GM19099 (cell line): ENCODE measurements around the gene NIP7.

Experiments
- POLR2A ChIP-seq: IDR thresholded peaks from 3 replicates; pipeline ENCODE4 v1.6.1; 2011; ENCODE audit warnings: low read depth; ENCODE audit not compliant: insufficient read length; ENCODE audit errors: extremely low read depth

Gene NIP7

DNA sequence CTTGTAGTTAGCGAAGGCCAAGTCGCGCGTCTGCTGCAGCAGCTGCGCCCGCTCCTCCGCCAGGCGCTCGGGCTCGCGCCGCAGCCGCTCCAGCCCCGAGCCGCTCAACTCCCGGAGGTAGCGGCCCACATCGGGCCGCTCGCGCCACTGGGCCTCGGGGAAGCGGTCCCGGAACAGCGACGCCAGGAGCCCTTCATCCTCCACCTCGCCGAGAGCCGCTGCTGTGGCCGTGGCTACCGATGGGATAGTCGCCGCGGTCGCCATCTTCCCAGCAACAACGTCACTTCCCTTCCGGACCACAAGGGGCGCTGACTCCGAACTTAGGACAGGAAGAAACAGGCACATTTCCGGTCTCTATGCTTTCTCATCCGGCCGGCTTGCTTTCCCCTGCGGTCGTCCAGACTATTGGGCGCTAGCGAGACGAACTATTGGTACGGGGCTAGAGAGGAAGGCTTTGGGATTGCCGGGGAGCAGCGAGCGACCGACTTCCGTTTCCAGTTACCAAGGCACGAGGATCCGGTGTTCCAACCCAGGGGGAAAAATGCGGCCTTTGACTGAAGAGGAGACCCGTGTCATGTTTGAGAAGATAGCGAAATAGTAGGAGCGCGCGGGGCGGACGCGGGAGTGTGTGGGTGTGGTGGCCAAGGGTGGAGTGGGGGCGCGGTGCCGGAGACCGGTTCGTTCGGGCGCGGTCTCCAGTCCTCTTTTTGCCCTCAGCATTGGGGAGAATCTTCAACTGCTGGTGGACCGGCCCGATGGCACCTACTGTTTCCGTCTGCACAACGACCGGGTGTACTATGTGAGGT lies at the start of gene NIP7, which contains the start of gene COG8:
Gene NIP7, plus strand, starts transcription at position 484 of the 806 bp plus-strand sequence. Its CDS starts 58 bp downstream, at position 542.
Gene COG8, minus strand, starts transcription at position 276 of the 806 bp plus-strand sequence. Its CDS starts 12 bp downstream, at position 264.
- peak; percentile 92 for TF ChIP-seq POLR2A

DNA sequence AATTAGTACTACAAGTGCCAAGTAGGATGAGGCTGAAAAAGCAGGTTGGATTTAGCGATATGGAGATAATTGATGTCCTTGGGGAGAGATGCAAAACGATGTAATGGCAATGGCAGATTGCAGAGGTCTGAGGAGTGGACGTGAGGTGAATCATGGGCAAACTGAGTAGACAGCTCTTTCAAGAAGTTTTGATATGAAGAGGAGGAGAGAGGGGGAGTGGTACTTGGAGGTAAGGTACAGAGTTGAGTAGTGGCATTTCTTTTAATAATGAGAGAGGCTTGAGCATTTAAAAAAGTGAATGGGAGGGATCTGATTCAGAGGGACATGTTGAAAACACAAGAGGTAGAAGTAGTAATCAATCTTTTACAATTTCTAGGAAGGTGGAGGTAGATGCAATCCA lies 46.2 kb upstream of the NIP7 start:
- TF ChIP-seq POLR2A: no peak

DNA sequence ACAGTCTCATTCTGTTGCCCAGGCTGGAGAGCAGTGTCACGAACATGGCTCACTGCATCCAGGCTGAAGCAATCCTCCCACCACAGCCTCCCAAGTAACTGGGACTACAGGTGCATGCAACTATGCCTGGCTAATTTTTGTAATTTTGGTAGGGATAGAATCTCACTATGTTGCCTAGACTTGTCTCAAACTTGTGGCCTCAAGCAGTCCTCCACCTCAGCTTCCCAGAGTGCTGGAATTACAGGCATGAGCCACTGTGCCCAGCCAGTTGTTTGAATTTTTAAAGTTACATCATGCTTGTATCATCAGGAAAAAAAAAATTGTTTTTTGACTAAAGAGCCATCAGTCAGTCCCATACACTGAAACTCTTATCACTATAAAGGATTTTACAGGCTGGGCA lies 45.5 kb upstream of the NIP7 start:
- no peak for TF ChIP-seq POLR2A

DNA sequence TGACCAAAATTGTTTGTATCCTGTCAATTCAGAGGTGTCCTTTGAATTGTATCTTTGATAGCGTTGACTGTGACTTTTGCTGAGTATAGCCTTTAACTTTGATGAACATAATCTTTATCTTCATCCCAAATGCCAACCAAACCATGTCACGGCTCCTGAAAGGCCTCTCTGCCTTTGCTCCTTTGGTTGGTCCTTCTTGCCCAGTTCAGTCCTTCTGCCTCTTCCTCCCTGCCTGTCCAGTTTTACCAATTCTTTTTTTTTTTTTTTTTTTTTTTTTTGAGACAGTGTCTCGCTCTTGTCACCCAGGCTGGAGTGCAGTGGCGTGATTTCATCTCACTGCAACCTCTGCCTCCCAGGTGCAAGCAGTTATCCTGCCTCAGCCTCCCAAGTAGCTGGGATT lies 41.3 kb upstream of the NIP7 start:
- TF ChIP-seq POLR2A: no peak

- TF ChIP-seq POLR2A: no peak
These were observed 38.4 kb upstream of the NIP7 start for GRCh38 chr16:69301187-69301586.

GRCh38 chr16:69301861-69302260 lies 37.7 kb upstream of the NIP7 start:
- no peak for TF ChIP-seq POLR2A

DNA sequence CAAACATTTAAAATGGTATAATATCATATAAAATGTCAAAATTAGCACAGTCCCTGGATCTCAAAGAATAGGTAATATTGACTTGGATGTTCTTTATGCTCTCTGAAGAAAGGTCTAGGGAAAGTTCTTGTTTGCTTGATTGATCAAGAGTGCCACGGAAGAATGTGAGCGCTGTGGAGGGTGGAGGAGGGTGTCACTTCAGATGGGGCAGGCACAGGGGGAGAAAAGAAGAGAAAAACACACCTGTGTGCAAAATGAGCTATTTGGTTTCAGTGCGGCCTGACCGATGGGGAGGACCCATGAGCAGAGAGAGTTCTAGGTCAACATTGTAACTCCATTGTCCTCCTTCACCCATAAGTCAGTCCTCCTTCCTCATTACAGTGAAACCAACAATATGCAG lies 37.3 kb upstream of the NIP7 start:
- TF ChIP-seq POLR2A: no peak

DNA sequence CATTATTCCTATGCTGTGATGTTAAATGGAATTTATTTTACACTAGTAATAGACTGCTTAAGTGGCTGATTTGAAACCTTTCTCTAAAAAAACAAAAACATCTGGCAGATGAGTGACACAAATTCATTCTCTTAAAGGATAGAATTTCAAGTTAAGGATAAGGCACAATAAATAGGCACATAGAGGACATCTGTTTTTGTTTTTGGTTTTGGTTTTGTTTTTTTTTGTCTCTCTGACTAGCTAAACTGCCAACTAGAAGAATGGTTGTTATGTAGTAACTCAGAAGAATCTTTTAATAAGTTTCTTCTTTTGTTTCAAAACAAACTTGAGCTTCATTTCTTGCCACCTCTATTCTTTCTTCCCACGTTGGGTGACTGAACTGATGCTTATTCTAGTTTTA lies 33.5 kb upstream of the NIP7 start:
- TF ChIP-seq POLR2A: no peak

GRCh38 chr16:69307091-69307490 lies 32.5 kb upstream of the NIP7 start:
- no peak for TF ChIP-seq POLR2A

DNA sequence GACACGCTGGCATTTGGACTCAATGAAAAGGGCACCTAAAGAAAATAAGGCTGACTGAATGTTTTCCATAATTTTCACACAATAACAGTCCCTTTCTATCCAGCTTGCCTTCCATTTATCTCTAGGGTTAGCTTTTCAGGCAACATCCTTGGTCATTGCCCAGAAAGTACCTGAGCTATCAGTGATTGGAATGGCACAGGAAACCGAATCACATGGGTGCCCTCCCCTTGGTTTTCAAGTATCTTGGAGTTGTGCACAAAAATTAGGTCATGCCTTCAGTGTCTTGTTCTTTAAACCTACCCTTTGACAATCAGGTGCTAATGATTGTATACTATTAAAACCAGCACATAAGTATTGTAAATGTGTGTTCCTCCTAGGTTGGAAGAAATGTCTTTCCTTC lies 31.7 kb upstream of the NIP7 start:
- no peak for TF ChIP-seq POLR2A

- no peak for TF ChIP-seq POLR2A
These were observed 30.3 kb upstream of the NIP7 start for GRCh38 chr16:69309316-69309715.

DNA sequence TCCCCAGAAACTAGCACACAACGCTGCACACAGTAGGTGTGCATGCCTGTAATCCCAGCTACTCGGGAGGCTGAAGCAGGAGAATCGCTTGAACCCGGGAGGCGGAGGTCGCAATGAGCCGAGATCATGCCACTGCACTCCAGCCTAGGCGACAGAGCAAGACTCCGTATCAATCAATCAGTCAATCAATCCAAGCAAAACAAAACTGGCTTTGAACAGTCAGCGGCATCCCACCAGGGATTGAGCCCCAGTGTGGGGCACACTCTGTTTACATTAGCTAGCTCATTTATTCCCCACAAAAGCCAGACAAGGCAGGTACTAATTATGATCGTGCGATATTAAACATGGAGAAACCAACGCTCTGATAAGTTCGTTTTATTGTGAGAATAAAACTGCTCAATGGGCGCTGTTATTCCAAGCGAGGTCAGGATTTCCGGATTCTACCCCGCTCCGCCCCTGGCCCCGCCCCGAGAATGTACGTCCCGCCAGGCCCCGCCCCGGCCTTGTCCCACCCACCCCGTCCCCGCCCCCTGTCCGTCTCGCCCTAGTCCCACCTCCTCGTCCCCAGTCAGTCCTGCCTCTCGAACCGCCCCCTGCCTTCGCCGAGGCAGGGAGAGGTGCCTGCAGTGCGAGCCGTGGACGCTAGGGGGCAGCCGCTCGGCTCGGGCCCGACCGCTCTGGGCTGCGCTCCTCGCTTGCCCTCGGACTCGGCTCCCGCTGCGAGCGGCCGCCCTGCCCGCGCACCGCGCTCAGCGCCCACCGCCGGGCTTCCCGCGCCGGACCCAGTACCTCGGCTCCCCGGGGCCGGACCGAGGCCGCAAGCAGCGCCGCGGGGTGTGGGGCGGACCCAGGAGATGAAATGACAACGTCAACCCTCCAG lies 28.7 kb upstream of the NIP7 start, which contains the start of gene VPS4A:
Gene VPS4A, plus strand, starts transcription at position 698 of the 880 bp plus-strand sequence. Its CDS starts 162 bp downstream, at position 860.
- TF ChIP-seq POLR2A: peak; percentile 88

GRCh38 chr16:69311533-69312387 lies 27.8 kb upstream of the NIP7 start:
- peak; percentile 8 for TF ChIP-seq POLR2A

DNA sequence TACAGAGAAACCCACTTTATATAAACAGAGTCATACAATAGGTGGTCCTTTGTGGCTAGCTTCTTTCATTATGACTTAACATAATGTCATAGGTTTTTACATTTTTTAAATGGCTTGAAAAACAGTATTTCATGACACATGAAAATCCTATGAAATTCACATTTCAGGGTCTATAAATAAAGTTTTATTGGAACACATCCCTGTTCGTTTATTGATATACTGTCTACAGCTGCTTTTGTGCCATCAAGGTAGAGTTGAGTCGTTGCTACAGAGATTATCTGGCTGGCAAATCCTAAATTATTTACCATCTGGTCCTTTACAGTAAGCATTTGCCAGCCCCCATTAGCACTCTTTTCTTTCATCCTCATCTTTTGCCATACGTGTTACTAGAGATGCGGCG lies 26.1 kb upstream of the NIP7 start:
- no peak for TF ChIP-seq POLR2A

DNA sequence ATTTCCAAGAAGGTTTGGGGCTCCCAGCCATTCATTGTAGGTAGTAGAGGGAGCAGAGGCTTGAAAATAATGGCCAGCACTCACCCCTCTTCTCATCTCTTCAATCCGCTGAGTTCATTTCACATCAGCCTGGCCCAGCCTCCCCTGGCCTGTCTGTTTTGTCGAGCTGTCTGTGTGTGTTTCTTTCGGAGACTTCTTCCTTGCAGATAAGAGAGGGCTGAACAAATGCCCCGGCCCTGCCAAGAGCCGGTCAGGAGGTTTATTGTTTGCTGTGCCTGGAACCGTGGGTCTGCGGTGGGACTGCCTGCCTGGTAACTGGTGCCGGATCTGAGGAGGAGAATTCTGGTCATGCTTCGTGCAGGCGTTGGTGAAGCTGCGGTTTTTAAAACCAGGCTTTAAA lies 25.0 kb upstream of the NIP7 start:
- TF ChIP-seq POLR2A: no peak
